K562 (cell line): ENCODE data around the gene NDFIP2. TPM values are rescaled to one million over a fixed set of nuclear protein-coding genes. Genes with fewer than 3 reads are reported as not detected.

Source experiments
- ATAC-seq: fragments of 200-7000 bp; cut with Tn5 transposase; 3 replicates; pipeline ENCODE4 v1.9.1; 2020; ENCODE audit warnings: moderate library complexity
- BruUV-seq: library from RNA; stranded (reverse); fragments of 400-500 nt; replicated peaks from 2 replicates; lab custom pipeline; 2021; lab: Mats Ljungman, UMichigan
- CTCF ChIA-PET: fragments of 300-600 bp; formaldehyde crosslinking; extraction: SDS; loops from one replicate; lab custom pipeline; 2021; ENCODE audit warnings: low intra/inter-chr PET ratio; lab: Yijun Ruan, JAX
- POLR2A ChIA-PET: fragments of 300-600, 350-650 bp; sonication (Branson Sonifier 250); formaldehyde crosslinking; extraction: SDS; loops from one replicate; lab custom pipeline; 2021; ENCODE audit warnings: antibody characterized with exemption, inconsistent platforms; lab: Yijun Ruan, JAX
- DNase-seq, 4 experiments: peaks; one replicate each; pipeline versions ENCODE4 v3.0.0 to v3.0.0-alpha.2; 2011 to 2018; ENCODE audit warnings: low spot score in 3 of 4, mixed read lengths in 3 of 4; ENCODE audit errors: extremely low read depth in 1 of 4
- FAIRE-seq: peaks from 2 replicates; lab custom pipeline; 2011; peaks lifted over from hg19 to GRCh38; lab: Jason Lieb, UNC
- H2AFZ ChIP-seq: 2 replicates; pipeline ENCODE4 v1.6.0; 2011; ENCODE audit warnings: low read depth, low read length, control low read depth, inconsistent platforms
- H3K27ac ChIP-seq: fragments of 200-600 bp; 3 replicates; pipeline ENCODE4 v1.8.0; 2011; ENCODE audit warnings: low read depth, mild to moderate bottlenecking, control low read depth, inconsistent platforms, low read length, moderate library complexity, mixed read lengths; ENCODE audit errors: extremely low read depth
- H3K27me3 ChIP-seq, 2 experiments: fragments of 300-600 bp in 1 of 2; 2 replicates in 1 of 2; 3 replicates in 1 of 2; pipeline versions ENCODE4 v1.6.0 to v1.8.0; 2011; ENCODE audit warnings: inconsistent platforms in 2 of 2, low read length in 2 of 2, mild to moderate bottlenecking in 1 of 2, mixed read lengths in 1 of 2, moderate library complexity in 1 of 2; ENCODE audit not compliant: control insufficient read depth in 2 of 2, insufficient read depth in 2 of 2
- H3K36me3 ChIP-seq: fragments of 300-600 bp; 3 replicates; pipeline ENCODE4 v1.8.0; 2011; ENCODE audit warnings: mild to moderate bottlenecking, low read length, inconsistent platforms; ENCODE audit not compliant: control insufficient read depth, insufficient read depth
- H3K4me1 ChIP-seq, 2 experiments: fragments of 200-600 bp in 1 of 2; replicated peaks in 1 of 2; 2 replicates in 1 of 2; 3 replicates in 1 of 2; pipeline versions ENCODE4 v1.5.1 to v1.8.0; 2011; ENCODE audit warnings: inconsistent platforms in 2 of 2, low read length in 2 of 2, mild to moderate bottlenecking in 1 of 2, mixed read lengths in 1 of 2, moderate library complexity in 1 of 2; ENCODE audit not compliant: control insufficient read depth in 2 of 2, insufficient read depth in 2 of 2
- H3K4me2 ChIP-seq: 2 replicates; pipeline ENCODE4 v1.6.1; 2011; ENCODE audit warnings: low read length, control low read depth, inconsistent platforms, mixed read lengths; ENCODE audit not compliant: insufficient read depth
- H3K4me3 ChIP-seq: fragments of 200-600 bp; sonication (generic), shearing (Covaris generic); 2 replicates; pipeline ENCODE4 v1.5.1; 2016; ENCODE audit warnings: control low read depth, inconsistent platforms
- H3K79me2 ChIP-seq: fragments of 200-600 bp; 3 replicates; pipeline ENCODE4 v1.8.0; 2011; ENCODE audit warnings: low read length, inconsistent platforms; ENCODE audit not compliant: control insufficient read depth, insufficient read depth
- H3K9ac ChIP-seq, 2 experiments: 2 replicates each; pipeline versions ENCODE4 v1.6.0 to v1.6.1; 2011; ENCODE audit warnings: low read depth in 2 of 2, low read length in 2 of 2, control low read depth in 1 of 2, inconsistent platforms in 1 of 2, mild to moderate bottlenecking in 1 of 2, mixed read lengths in 1 of 2; ENCODE audit not compliant: insufficient read depth in 1 of 2
- H3K9me1 ChIP-seq: one replicate; pipeline ENCODE4 v1.6.0; 2011; ENCODE audit warnings: inconsistent platforms, mild to moderate bottlenecking, low read length, moderate library complexity; ENCODE audit not compliant: control insufficient read depth, insufficient read depth
- H3K9me3 ChIP-seq: replicated peaks from 2 replicates; pipeline ENCODE4 v1.5.1; 2011; ENCODE audit warnings: low read depth, low read length, inconsistent platforms; ENCODE audit not compliant: control insufficient read depth, insufficient read depth
- H4K20me1 ChIP-seq: replicated peaks from 2 replicates; pipeline ENCODE4 v1.6.1; 2011; ENCODE audit warnings: low read length, inconsistent platforms, mixed read lengths; ENCODE audit not compliant: control insufficient read depth, insufficient read depth
- CTBP1 ChIP-seq: fragments of 450-650 bp; IDR thresholded peaks from 2 replicates; pipeline ENCODE4 v1.6.1; 2016; ENCODE audit warnings: borderline replicate concordance
- EP300 ChIP-seq: IDR thresholded peaks from 2 replicates; pipeline ENCODE4 v1.6.1; 2012; ENCODE audit warnings: low read length, improper control_type of control experiment
- SRF ChIP-seq, 2 experiments: fragments of 250-450, 450-650 bp in 1 of 2; sonication (Bioruptor Pico) in 1 of 2; sonication (generic) in 1 of 2; formaldehyde crosslinking; IDR thresholded peaks; 2 replicates each; pipeline versions ENCODE4 v1.5.0 to v1.5.1; 2020 to 2022; ENCODE audit warnings: mild to moderate bottlenecking in 1 of 2, missing genetic modification reagents in 1 of 2
- ZNF766 ChIP-seq: fragments of 200-800 bp; sonication (Bioruptor generic); conservative IDR thresholded peaks from 2 replicates; pipeline ENCODE4 v1.6.1; 2016; ENCODE audit warnings: missing genetic modification characterization, missing compliant biosample characterization
- WGBS: fragments of 100-300 bp; shearing (Covaris generic); methylation state at CpG from one replicate; pipeline ENCODE4 v1.1.6; 2016; ENCODE audit warnings: low coverage, mixed read lengths; ENCODE audit not compliant: insufficient coverage; ENCODE audit errors: missing lambda C conversion rate; 5-methylcytosine and 5-hydroxymethylcytosine counted together
- in situ Hi-C: fragments of 300-500 bp; cut with MboI; formaldehyde crosslinking; loops from 4 replicates; pipeline ENCODE4 v1.15.0; 2018; ENCODE audit warnings: inconsistent platforms, mixed read lengths
- intact Hi-C: fragments of 100-400 bp; cut with micrococcal nuclease; formaldehyde crosslinking; loops from 2 replicates; pipeline ENCODE4 v1.14.2; 2022
- polyA plus RNA-seq, 8 experiments: library from polyadenylated mRNA; depleted of rRNA in 4 of 8; stranded (reverse) in 5 of 8; unstranded in 3 of 8; fragments of >200 nt; fragmentation: Nextera tagmentation in 2 of 8; fragmentation: Illumina TruSeq in 1 of 8; extraction: Ambion mirVana in 2 of 8; extraction: Trizol in 1 of 8; gene quantifications; 2 replicates each; pipeline versions ENCODE4 v1.2.1 to v1.2.3, GENCODE V29; 2011 to 2014; ENCODE audit warnings: inconsistent platforms in 1 of 8, missing spikeins in 1 of 8
- total RNA-seq, 7 experiments: library from RNA; depleted of rRNA in 6 of 7; stranded (reverse); fragments of >200 nt in 6 of 7; fragmentation: Illumina TruSeq in 2 of 7; extraction: Trizol in 2 of 7; gene quantifications; 2 replicates each; pipeline versions ENCODE4 v1.2.1 to v1.2.3, GENCODE V29; 2011 to 2021; ENCODE audit warnings: low replicate concordance in 1 of 7
- TF ChIP-seq, protein P1 (sequence below), 3 experiments: fragments of 200-800 bp in 1 of 3; sonication (Bioruptor generic) in 1 of 3; sonication (generic) in 1 of 3; formaldehyde crosslinking in 1 of 3; IDR thresholded peaks; 2 replicates each; pipeline versions ENCODE4 v1.6.1 to v1.8.0; 2016 to 2022; ENCODE audit warnings: mild to moderate bottlenecking in 2 of 3, missing compliant biosample characterization in 2 of 3, missing genetic modification characterization in 2 of 3, missing genetic modification reagents in 1 of 3

Gene NDFIP2
- total and polyA plus RNA-seq, 9 of the 15 experiments (the other 6 are each of a cell fraction or from before 2014, with no cell fraction given): 13.4 to 54.4 (median 27.8) TPM

DNA sequence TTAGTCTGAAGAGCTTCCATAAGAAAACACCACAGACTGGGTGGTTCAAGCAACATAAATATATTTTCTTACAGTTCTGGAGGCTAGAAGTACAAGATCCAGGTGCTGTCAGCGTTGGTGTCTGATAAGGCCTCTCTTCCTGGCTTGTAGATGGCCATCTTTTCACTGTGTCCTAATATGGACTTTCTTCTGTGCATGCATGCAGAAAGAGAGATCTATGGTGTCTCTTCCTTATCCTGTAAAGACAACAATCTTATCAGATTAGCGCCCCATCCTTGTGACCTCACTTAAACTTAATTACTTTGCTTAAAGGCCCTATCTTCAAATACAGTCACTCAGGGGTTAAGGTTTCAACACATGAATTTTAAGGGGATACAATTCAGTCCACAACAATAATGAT is 14.1 kb upstream of the NDFIP2 start:
- ATAC-seq (no peak), DNase-seq (no peak), FAIRE-seq (no peak)
- Histone ChIP-seq H3K27ac (no peak overlapping the region), H3K9me3 (no peaks in the 10 kb centered on the region), H3K36me3 (no peaks in the 10 kb centered on the region), H3K27me3 (no peaks in the 10 kb centered on the region), H2AFZ (no peak overlapping the region), H4K20me1 (no peaks in the 10 kb centered on the region), H3K79me2 (no peaks in the 10 kb centered on the region), H3K9ac (no peak overlapping the region), H3K4me3 (no peak overlapping the region), H3K4me2 (no peak overlapping the region), H3K4me1 (no peaks in the 10 kb centered on the region), H3K9me1 (no peaks in the 10 kb centered on the region)
- POLR2A ChIA-PET: no interaction called here
- intact Hi-C loops (no loop called here), in situ Hi-C loops (no loop called here)
- WGBS: 17% methylated on average over 1 of the region's 2 CpGs
- no TSS peak for BruUV-seq
- CTCF ChIA-PET: no interaction called here
- TF ChIP-seq, protein P1, sequence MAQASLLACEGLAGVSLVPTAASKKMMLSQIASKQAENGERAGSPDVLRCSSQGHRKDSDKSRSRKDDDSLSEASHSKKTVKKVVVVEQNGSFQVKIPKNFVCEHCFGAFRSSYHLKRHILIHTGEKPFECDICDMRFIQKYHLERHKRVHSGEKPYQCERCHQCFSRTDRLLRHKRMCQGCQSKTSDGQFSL (CRISPR knock-in tag; IDR thresholded peaks at IDR 0.05): no peak
- TF ChIP-seq, protein P1 (tag; IDR thresholded peaks at IDR 0.05): no peak
- TF ChIP-seq ZNF766 (0 out of 2 replicates have a peak, but pooled peaks have one; percentile 26), EP300 (peak; percentile 5; the same call in 1 of the 2 replicates), CTBP1 (peak; percentile 40; the same call in 1 of the 2 replicates), SRF (CRISPR knock-in tag; IDR thresholded peaks at IDR 0.05) (peak in 1 of 2 experiments; percentile 80; a peak in 2 of 4 replicates)
